Tibial nerve (tissue), 4 donors: Measurements from ENCODE around the gene CFAP61. TPM values are rescaled to one million over a fixed set of nuclear protein-coding genes. Genes with fewer than 3 reads are reported as not detected.

Experiments used
- DNase-seq, 2 donors: peaks; one replicate each; pipeline ENCODE4 v3.0.0-alpha.2; 2019; ENCODE audit warnings: low spot score in 2 of 2
- H3K27ac ChIP-seq, 4 donors: fragments of 200-600 bp; sonication (generic) in 3 of 4; one replicate each; pipeline ENCODE4 v1.5.1; 2017 to 2019; ENCODE audit warnings: mild to moderate bottlenecking in 1 of 4
- H3K27me3 ChIP-seq, 2 donors: fragments of 200-600 bp; sonication (generic) in 1 of 2; one replicate each; pipeline versions ENCODE4 v1.5.1 to v1.6.0; 2017 to 2019
- H3K36me3 ChIP-seq, 3 donors: fragments of 200-600 bp; sonication (generic); one replicate each; pipeline ENCODE4 v1.5.1; 2018 to 2019
- H3K4me1 ChIP-seq, 4 donors: fragments of 200-600 bp; sonication (generic) in 3 of 4; one replicate each; pipeline ENCODE4 v1.5.1; 2017 to 2019
- H3K4me3 ChIP-seq, 4 donors: fragments of 200-600 bp; sonication (generic) in 3 of 4; one replicate each; pipeline ENCODE4 v1.5.1; 2017 to 2019; ENCODE audit warnings: mild to moderate bottlenecking in 1 of 4, moderate library complexity in 1 of 4
- H3K9me3 ChIP-seq, 4 donors: fragments of 200-600 bp; sonication (generic) in 3 of 4; one replicate each; pipeline ENCODE4 v1.5.1; 2017 to 2019
- CTCF ChIP-seq, 5 experiments: fragments of 200-600 bp in 3 of 5; fragments of 450-650 bp in 2 of 5; sonication (generic) in 3 of 5; IDR thresholded peaks; one replicate each; pipeline ENCODE4 v1.5.1; 2016 to 2019; ENCODE audit warnings: antibody characterized with exemption in 5 of 5, mild to moderate bottlenecking in 3 of 5, moderate library complexity in 2 of 5
- EP300 ChIP-seq, 2 donors: sonication (generic); formaldehyde crosslinking; IDR thresholded peaks; one replicate each; pipeline ENCODE4 v1.6.1; 2017; ENCODE audit warnings: antibody characterized with exemption in 2 of 2, mild to moderate bottlenecking in 1 of 2
- POLR2A ChIP-seq, 2 donors: fragments of 450-650 bp; IDR thresholded peaks; one replicate each; pipeline ENCODE4 v1.6.1; 2017; ENCODE audit warnings: antibody characterized with exemption in 2 of 2, mild to moderate bottlenecking in 2 of 2, moderate library complexity in 2 of 2
- WGBS, 2 donors: methylation state at CpG; one replicate each; pipeline ENCODE4 v1.1.5; 2018; 5-methylcytosine and 5-hydroxymethylcytosine counted together
- total RNA-seq, 4 donors: library from RNA; depleted of rRNA; stranded (reverse); fragments of >200 nt; gene quantifications; one replicate each; pipeline ENCODE4 v1.1.0, GENCODE V29; 2016

Gene CFAP61
- total RNA-seq, 4 donors from 2014 or later: 0.21 to 1.5 (median 0.60) TPM; not detected in 1

- H3K36me3 ChIP-seq: no peaks in the 10 kb centered on the region
- TF ChIP-seq EP300 (IDR thresholded peaks at IDR 0.05): no peak
- TF ChIP-seq POLR2A (IDR thresholded peaks at IDR 0.05): no peak
- TF ChIP-seq CTCF (IDR thresholded peaks at IDR 0.05): no peak
- DNase-seq: no peak
- H3K27me3 ChIP-seq: no peaks in the 10 kb centered on the region
- no peaks in the 10 kb centered on the region for H3K4me1 ChIP-seq
- no peak overlapping the region for H3K27ac ChIP-seq
- no peak overlapping the region for H3K4me3 ChIP-seq
- 87 to 94% methylated on average over 2 to 4 of the region's 4 CpGs for WGBS, 2 donors
- H3K9me3 ChIP-seq: no peaks in the 10 kb centered on the region
Measured at GRCh38 chr20:20292472-20292871, 240.1 kb downstream of the CFAP61 start.

GRCh38 chr20:20293141-20293540 is 240.8 kb downstream of the CFAP61 start:
- H3K36me3 ChIP-seq: no peaks in the 10 kb centered on the region
- no peaks in the 10 kb centered on the region for H3K9me3 ChIP-seq
- no peaks in the 10 kb centered on the region for H3K27me3 ChIP-seq
- H3K27ac ChIP-seq: no peak overlapping the region
- DNase-seq: no peak
- TF ChIP-seq POLR2A (IDR thresholded peaks at IDR 0.05) (no peak), CTCF (IDR thresholded peaks at IDR 0.05) (no peak), EP300 (IDR thresholded peaks at IDR 0.05) (no peak)
- H3K4me1 ChIP-seq: no peaks in the 10 kb centered on the region
- WGBS, 2 donors: 83 to 89% methylated on average over 4 of the region's 4 CpGs
- H3K4me3 ChIP-seq: no peak overlapping the region

- Histone ChIP-seq H3K4me1 (no peaks in the 10 kb centered on the region), H3K4me3 (no peak overlapping the region), H3K9me3 (no peaks in the 10 kb centered on the region), H3K27ac (no peak overlapping the region), H3K27me3 (no peaks in the 10 kb centered on the region), H3K36me3 (no peaks in the 10 kb centered on the region)
- TF ChIP-seq POLR2A (IDR thresholded peaks at IDR 0.05) (no peak), CTCF (IDR thresholded peaks at IDR 0.05) (no peak), EP300 (IDR thresholded peaks at IDR 0.05) (no peak)
- 84 to 85% methylated on average over 7 of the region's 7 CpGs for WGBS, 2 donors
- DNase-seq: no peak
Measured at GRCh38 chr20:20293691-20294385, 241.5 kb downstream of the CFAP61 start.

DNA sequence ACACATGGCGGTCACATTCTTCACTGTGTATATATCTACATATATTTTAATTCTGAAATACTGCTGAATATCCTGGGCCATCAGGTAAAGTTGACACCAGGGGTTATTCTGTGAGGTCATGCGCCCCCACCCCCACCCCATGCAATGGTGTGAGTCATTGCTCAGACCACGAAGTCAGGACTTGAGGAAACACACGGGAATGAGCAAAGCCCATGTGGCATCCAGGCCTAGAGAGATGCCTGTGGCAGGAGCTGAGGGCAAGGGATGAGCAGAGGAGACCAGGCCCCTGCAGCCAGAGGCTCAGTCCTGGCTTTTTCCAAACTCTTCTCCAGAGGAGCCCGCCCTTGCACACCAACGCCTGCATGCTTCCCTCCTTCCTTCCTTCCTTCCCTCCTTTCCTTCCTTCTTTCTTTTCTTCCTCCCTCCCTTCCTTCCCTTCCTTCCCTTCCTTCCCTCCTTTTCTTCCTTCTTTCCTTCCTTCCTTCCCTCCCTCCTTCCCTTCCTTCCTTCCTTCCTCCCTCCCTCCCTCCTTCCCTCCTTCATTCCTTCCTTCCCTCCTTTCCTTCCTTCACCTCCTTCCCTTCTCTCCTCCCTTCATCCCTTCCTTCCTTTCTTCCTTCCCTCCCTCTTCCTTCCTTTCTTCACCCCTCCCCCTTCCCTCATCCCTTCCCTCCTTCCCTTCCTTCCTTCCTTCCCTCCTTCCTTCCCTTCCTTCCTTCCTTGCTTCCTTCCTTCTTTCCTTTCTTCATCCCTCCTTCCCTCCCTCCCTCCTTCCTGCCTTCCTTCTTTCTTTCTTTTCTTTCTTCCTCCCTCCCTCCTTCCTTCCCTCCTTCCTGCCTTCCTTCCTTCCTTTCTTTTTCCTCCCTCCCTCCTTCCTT is 243.5 kb downstream of the CFAP61 start:
- TF ChIP-seq CTCF (IDR thresholded peaks at IDR 0.05) (no peak), POLR2A (IDR thresholded peaks at IDR 0.05) (no peak), EP300 (IDR thresholded peaks at IDR 0.05) (no peak)
- H3K4me3 ChIP-seq: no peak overlapping the region
- DNase-seq: no peak
- H3K9me3 ChIP-seq: no peaks in the 10 kb centered on the region
- no peaks in the 10 kb centered on the region for H3K27me3 ChIP-seq
- H3K36me3 ChIP-seq: no peaks in the 10 kb centered on the region
- WGBS, 2 donors: 85 to 88% methylated on average over 6 of the region's 6 CpGs
- no peak overlapping the region for H3K27ac ChIP-seq
- no peaks in the 10 kb centered on the region for H3K4me1 ChIP-seq

DNA sequence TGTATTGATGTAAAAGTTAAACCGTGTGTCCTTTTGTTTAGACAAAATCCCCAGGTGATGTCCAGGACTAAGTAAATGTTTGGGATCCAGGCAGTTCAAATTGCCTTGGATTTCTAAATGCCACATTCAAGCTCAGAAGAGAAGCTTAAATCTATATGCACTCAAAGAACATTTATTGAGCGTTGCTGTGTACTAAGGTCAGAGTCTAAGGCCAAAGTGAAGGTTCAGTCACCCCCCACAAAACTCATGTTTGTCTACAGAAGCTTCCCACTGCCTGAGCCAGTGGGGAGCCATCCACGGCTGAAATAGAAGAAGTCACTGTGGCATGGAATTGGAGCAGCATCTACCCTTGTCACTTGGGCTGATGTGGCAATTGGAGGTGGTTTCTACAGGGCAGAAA is 244.8 kb downstream of the CFAP61 start:
- H3K36me3 ChIP-seq: no peaks in the 10 kb centered on the region
- TF ChIP-seq POLR2A (IDR thresholded peaks at IDR 0.05) (no peak), EP300 (IDR thresholded peaks at IDR 0.05) (no peak), CTCF (IDR thresholded peaks at IDR 0.05) (no peak)
- H3K4me3 ChIP-seq: no peak overlapping the region

More for the DNA sequence above, 244.8 kb downstream of the CFAP61 start:
- no peak for DNase-seq
- Histone ChIP-seq H3K4me1 (no peaks in the 10 kb centered on the region), H3K9me3 (no peaks in the 10 kb centered on the region), H3K27me3 (no peaks in the 10 kb centered on the region), H3K27ac (no peak overlapping the region)
- WGBS, 2 donors: 71 to 80% methylated on average over 3 of the region's 3 CpGs
